ENCODE measurements around the gene ACAP3.

DNA sequence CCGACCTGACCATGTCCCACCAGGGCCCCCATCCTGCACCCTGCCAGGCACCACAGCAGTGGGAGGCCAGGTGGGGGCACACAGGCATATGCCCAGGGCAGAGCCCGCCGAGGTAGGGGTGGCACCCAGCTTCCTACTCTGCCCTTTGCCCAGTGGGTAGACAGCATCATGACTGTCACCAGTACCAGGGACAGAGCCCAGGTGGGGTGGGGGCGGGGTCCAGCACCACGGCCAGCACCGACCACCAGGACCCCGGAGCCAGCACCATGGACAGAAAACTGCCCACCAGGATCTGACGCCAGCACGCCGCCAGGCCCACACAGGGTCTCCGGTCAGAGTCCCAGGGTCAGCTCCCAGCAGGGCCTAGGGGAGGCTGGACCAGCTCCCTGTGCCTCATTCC is 27.1 kb upstream of the ACAP3 start:
- TF ChIP-seq, protein P1, sequence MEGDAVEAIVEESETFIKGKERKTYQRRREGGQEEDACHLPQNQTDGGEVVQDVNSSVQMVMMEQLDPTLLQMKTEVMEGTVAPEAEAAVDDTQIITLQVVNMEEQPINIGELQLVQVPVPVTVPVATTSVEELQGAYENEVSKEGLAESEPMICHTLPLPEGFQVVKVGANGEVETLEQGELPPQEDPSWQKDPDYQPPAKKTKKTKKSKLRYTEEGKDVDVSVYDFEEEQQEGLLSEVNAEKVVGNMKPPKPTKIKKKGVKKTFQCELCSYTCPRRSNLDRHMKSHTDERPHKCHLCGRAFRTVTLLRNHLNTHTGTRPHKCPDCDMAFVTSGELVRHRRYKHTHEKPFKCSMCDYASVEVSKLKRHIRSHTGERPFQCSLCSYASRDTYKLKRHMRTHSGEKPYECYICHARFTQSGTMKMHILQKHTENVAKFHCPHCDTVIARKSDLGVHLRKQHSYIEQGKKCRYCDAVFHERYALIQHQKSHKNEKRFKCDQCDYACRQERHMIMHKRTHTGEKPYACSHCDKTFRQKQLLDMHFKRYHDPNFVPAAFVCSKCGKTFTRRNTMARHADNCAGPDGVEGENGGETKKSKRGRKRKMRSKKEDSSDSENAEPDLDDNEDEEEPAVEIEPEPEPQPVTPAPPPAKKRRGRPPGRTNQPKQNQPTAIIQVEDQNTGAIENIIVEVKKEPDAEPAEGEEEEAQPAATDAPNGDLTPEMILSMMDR (IDR thresholded peaks at IDR 0.05), result no peak
- TF ChIP-seq POLR2A (IDR thresholded peaks at IDR 0.05), result no peak

Data from Peyer's patch (tissue), 4 donors.